Mesodermal cell (in vitro differentiated cells): ENCODE results near the gene TBC1D16.

Source experiments
- H3K27ac ChIP-seq: 2 replicates; pipeline ENCODE4 v1.7.0; 2013; ENCODE audit warnings: mild to moderate bottlenecking, low read depth, low read length, moderate library complexity; ENCODE audit not compliant: severe bottlenecking
- H3K36me3 ChIP-seq: 2 replicates; pipeline ENCODE4 v1.7.1; 2013; ENCODE audit warnings: mild to moderate bottlenecking, low read length, moderate library complexity; ENCODE audit not compliant: control insufficient read depth, insufficient read depth
- H3K4me1 ChIP-seq: one replicate; pipeline ENCODE4 v1.7.1; 2013; ENCODE audit warnings: mild to moderate bottlenecking, low read length; ENCODE audit not compliant: insufficient read depth, control insufficient read depth, poor library complexity, severe bottlenecking
- H3K4me3 ChIP-seq: 2 replicates; pipeline ENCODE4 v1.7.0; 2013; ENCODE audit warnings: low read length, control low read depth, mild to moderate bottlenecking; ENCODE audit not compliant: insufficient read depth, poor library complexity, severe bottlenecking; ENCODE audit errors: extremely low read depth
- H3K9me3 ChIP-seq: 2 replicates; pipeline ENCODE4 v1.7.1; 2013; ENCODE audit warnings: mild to moderate bottlenecking, low read length, moderate library complexity; ENCODE audit not compliant: control insufficient read depth
- WGBS, 2 experiments: methylation state at CpG; one replicate each; pipeline ENCODE4 v1.1.5; 2013; ENCODE audit warnings: missing lambda C conversion rate in 2 of 2; ENCODE audit not compliant: insufficient coverage in 2 of 2; 5-methylcytosine and 5-hydroxymethylcytosine counted together

Gene TBC1D16

DNA sequence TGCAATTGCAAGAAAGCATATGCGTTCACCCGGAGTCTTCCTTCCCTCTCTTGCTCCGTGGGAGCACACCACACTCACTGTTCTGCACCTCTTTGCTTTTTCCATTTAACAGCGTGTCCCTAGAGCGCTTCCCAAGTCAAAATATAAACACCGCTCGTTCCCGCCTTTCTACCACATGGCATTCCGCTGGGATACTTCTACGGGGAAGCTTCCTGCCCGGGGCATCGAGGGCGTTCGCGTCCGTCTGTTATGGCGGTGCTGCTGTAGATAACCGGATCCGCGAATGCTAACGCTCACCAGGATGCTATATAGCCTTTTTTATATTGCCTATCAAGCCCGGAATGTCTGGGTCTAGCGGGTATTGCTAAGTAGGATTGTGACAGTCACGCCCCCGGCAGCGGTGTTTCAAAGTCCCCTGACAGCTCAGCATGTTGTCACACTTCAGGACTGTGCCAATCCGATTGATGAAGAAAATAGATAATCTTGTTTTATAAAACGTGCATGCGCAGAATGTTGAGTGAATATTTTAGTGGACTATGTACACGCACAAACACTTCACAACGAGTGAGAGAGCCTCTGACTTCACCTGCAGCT lies 31.8 kb upstream of the TBC1D16 start:
- Histone ChIP-seq H3K9me3 (no peaks in the 10 kb centered on the region), H3K36me3 (no peaks in the 10 kb centered on the region), H3K27ac (no peak overlapping the region), H3K4me1 (peaks cover 14% of the 10 kb centered on the region), H3K4me3 (no peak overlapping the region)
- 95 to 96% methylated on average over 31 of the region's 31 CpGs for WGBS, 2 experiments

DNA sequence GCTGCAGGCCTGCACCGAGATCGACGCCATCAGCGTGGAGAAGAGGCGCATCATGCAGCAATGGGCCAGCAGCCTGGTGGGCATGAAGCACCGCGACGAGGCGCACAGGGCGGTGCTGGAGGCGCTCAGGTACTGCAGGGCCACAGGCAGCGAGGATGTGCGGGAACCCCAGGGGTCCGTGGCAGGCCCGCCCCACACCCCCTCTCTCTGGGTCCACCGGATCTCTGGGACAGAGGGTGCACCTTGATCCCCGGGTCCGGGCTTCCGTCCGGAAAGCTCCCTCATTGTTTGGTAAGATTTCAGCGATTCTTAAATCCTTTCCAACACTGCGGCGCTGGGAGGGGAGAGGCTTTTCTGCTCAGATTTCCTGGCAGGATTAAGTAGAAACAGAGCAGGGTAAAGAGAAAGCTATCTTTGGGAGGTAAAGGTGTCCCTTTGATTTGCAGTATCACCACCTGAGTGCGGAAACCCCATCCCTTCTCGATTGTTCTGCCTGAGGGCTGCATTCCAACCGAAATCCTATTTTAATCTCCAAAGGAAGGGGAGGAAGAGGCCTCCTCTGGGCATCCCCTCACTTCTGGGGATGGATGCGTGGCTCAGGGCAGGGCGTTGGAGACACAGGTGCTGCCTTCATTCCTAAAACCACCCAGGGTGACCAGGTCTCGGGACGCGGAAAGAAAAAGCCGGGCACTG lies 30.0 kb upstream of the TBC1D16 start:
- WGBS, 2 experiments = 91 to 92% methylated on average over 24 to 27 of the region's 32 CpGs
- Histone ChIP-seq H3K36me3 (no peaks in the 10 kb centered on the region), H3K9me3 (no peaks in the 10 kb centered on the region), H3K4me3 (no peak overlapping the region), H3K27ac (no peak overlapping the region), H3K4me1 (peaks cover 14% of the 10 kb centered on the region)

DNA sequence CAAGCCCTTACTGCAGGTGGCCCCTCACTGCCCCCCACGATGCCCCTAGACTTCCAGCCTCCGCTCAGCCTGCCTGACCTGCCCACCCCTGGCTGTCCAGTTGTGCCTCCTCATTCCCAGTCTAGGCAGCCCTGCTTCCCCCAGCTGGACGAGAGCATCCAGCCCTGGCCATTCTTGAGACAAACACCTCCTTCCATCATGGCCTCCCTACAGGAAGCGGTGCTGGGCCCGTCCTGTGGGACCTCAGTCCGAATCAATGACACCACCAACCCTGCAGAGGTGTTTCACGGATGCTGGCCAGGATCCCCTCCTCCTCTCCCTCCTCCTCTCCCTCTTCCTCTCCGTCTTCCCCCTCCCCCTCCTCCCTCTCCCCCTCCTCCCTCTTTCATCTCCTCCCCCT lies 29.0 kb upstream of the TBC1D16 start:
- Histone ChIP-seq H3K9me3 (no peaks in the 10 kb centered on the region), H3K36me3 (no peaks in the 10 kb centered on the region)

DNA sequence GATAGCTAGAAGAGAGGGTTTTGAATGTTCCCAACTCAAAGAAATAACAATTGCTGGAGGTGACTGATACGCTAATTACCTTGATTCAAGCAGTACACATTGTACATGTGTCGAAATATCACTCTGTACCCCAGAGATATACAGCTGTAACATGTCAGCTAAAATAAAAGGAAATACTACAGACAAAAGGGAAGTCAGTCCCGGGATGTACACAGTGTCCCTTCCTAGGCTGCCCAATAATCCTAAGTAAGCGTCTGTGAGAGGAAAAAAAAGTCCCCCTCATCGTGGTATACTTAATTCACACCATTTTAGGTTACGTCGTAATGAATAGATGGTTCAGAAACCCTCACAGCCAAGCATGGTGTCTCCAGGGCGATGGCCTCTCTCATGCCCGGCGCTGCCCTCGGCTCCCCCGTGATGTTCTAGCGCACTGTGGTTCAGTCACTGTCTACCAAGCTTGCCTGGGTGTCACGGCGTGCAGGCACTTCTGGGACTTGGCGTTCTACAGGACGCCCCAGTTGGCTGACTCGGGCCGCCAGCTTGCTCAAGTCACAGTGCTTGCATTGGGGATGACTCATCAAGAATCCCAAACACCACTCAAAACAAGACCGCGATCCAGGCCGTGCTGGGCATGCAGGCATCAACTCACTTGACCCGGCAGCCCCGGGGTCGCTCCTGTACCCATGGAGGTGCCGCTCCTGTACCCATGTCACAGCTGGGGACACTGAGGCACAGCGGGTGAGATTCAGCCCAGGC lies 28.3 kb upstream of the TBC1D16 start:
- H3K27ac ChIP-seq = no peak overlapping the region
- no peaks in the 10 kb centered on the region for H3K9me3 ChIP-seq
- WGBS, 2 experiments = 84 to 91% methylated on average over 23 to 24 of the region's 27 CpGs

More for the DNA sequence above, 29.0 kb upstream of the TBC1D16 start:
- Histone ChIP-seq H3K4me1 (peaks cover 14% of the 10 kb centered on the region), H3K27ac (no peak overlapping the region), H3K4me3 (no peak overlapping the region)
- 81 to 86% methylated on average over 7 of the region's 8 CpGs for WGBS, 2 experiments

DNA sequence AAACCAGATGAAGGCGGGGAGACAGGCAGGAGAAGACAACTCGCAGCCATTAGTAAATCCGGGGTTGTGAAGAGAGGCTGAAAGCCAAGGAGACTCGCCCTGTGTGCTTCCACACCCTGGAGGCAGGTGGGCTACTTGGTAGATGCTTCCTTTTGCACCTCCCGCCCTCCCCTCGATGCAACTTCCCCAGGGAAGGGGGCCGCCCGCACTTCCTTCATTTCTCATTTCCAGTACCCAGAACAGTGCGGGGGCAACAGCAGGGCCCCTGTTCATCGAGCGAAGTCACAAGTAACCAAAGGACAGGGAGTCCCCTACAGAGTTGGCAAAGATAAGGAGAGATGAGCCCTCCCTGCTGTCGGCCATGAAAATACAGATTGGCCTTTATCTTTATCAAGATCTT lies 25.7 kb upstream of the TBC1D16 start:
- 91 to 97% methylated on average over 9 of the region's 12 CpGs for WGBS, 2 experiments
- H3K27ac ChIP-seq = no peak overlapping the region
- no peaks in the 10 kb centered on the region for H3K9me3 ChIP-seq
- peaks cover 5% of the 10 kb centered on the region for H3K4me1 ChIP-seq
- no peaks in the 10 kb centered on the region for H3K36me3 ChIP-seq
- H3K4me3 ChIP-seq = no peak overlapping the region

More for the DNA sequence above, 28.3 kb upstream of the TBC1D16 start:
- Histone ChIP-seq H3K4me1 (peaks cover 11% of the 10 kb centered on the region), H3K36me3 (no peaks in the 10 kb centered on the region), H3K4me3 (no peak overlapping the region)

DNA sequence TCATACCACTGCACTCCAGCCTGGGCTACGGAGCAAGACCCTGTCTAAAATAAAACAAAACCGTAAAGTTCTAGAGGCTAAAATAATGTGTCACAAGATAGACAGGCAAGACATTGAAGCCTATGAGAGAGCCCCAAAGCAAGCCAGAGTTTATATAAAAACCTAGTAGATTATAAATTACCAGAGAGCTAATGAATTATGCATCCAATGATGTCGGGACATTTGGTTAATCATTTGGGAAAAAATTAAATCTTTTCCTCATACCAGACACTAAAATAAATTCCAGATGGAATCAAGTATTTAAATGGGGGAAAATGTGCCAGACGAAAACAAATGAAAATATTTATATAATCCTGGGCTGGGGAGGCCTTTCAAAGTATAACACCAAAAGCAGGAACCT lies 25.0 kb upstream of the TBC1D16 start:
- 100% methylated on average over 2 to 3 of the region's 4 CpGs for WGBS, 2 experiments
- Histone ChIP-seq H3K36me3 (no peaks in the 10 kb centered on the region), H3K4me1 (peaks cover 5% of the 10 kb centered on the region), H3K27ac (no peak overlapping the region), H3K4me3 (no peak overlapping the region), H3K9me3 (no peaks in the 10 kb centered on the region)

DNA sequence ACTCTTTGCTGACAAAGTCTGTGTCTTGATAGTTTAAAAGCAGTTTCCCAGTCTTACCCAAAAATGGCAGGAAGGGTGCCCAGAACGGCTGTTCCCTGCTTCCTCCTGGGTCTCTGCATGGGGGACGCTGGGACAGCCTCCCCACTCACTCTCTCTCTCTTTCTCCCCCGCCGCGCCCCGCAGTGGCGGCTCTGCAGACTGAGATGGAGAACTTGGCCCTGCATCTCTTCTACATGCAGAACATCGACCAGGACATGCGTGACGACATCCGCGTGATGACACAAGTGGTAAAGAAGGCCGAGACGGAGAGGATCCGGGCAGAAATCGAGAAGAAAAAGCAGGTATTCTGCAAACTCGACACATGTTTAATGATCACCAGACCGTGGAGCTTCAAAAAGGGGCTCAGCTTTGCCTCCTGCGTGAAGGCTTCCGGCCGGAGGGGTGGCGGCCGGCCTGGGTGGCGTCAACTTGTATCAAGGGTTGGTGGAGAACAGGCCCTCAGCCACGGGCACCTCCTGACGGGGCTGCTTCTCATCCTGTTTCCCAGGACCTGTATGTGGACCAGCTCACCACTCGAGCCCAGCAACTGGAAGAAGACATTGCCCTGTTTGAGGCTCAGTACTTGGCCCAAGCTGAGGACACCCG lies 22.8 kb upstream of the TBC1D16 start:
- WGBS, 2 experiments = 96% methylated on average over 27 to 28 of the region's 28 CpGs
- Histone ChIP-seq H3K36me3 (no peaks in the 10 kb centered on the region), H3K9me3 (no peaks in the 10 kb centered on the region), H3K4me3 (no peak overlapping the region), H3K27ac (no peak overlapping the region), H3K4me1 (peaks cover 6% of the 10 kb centered on the region)

DNA sequence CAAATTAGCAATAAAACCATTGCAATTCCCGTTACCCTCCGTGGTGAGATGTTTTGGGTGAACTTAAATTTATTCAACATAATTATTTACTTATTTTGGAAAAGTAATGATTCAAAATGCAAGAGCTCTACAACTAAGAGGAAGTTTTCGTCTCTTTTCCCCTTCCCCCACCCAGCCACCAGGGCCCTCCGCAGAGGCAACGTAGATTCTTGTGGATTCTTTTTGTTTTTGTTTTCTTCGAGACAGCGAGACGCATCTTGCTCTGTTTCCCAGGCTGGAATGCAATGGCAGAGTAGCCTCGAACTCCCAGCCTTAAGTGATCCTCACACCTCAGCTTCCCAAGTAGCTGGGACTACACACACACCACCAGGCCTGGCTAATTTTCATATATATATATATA lies 19.9 kb upstream of the TBC1D16 start:
- 76 to 100% methylated on average over 3 of the region's 9 CpGs for WGBS, 2 experiments
- Histone ChIP-seq H3K9me3 (no peaks in the 10 kb centered on the region), H3K4me3 (no peak overlapping the region), H3K36me3 (peaks cover 5% of the 10 kb centered on the region), H3K4me1 (peaks cover 6% of the 10 kb centered on the region), H3K27ac (no peak overlapping the region)

DNA sequence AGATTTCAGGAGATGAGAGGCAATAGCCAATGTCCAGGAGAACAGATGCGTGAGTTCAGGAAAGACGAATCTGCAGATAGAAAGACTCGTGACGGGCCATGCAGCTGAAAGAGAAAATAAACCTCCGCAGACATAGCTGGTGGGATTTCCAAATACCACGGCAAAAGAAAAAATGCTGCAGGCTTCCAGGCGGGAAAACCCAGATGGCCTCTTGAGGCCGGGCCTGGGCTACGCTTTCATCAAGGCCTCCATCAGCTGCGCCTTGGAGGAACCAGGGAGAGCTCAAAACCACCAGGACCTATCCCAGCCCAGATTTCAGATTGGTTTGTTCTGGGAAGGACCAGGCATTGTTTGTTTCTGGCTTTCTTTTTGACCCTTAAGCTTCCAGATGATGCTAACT lies 17.4 kb upstream of the TBC1D16 start:
- Histone ChIP-seq H3K9me3 (no peaks in the 10 kb centered on the region), H3K27ac (no peak overlapping the region), H3K36me3 (peaks cover 10% of the 10 kb centered on the region), H3K4me3 (no peak overlapping the region), H3K4me1 (peaks cover 6% of the 10 kb centered on the region)
- 97 to 98% methylated on average over 8 to 10 of the region's 10 CpGs for WGBS, 2 experiments

DNA sequence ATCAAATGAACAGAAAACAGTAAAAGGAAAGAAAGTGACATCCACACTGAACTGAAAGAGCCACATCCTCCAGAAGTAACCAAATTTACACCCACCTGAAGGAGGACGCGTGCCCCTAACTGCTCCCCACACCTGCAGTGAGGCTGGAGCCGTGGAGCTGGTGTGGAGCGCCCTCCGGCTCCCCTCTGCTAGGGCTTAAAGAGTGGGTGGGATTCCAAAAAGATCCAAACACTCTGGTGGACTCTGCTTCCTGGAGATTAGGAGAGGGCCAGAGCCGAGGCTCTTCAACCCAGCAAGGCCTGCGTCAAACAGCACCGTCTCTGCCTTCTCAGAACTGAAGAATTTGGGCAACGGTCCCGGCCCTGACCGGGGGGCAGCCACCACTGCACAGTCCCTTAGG lies 16.0 kb upstream of the TBC1D16 start:
- 88 to 96% methylated on average over 9 to 11 of the region's 11 CpGs for WGBS, 2 experiments
- peaks cover 10% of the 10 kb centered on the region for H3K36me3 ChIP-seq

More for the DNA sequence above, 16.0 kb upstream of the TBC1D16 start:
- H3K4me3 ChIP-seq = no peak overlapping the region
- H3K27ac ChIP-seq = no peak overlapping the region
- H3K4me1 ChIP-seq = peaks cover 6% of the 10 kb centered on the region
- no peaks in the 10 kb centered on the region for H3K9me3 ChIP-seq
